ENCODE data around the gene WASHC4. TPM values are rescaled to one million over a fixed set of nuclear protein-coding genes. Genes with fewer than 3 reads are reported as not detected.

Gene WASHC4
- total RNA-seq, 1 experiment from 2014 or later, result 46.9 TPM

DNA sequence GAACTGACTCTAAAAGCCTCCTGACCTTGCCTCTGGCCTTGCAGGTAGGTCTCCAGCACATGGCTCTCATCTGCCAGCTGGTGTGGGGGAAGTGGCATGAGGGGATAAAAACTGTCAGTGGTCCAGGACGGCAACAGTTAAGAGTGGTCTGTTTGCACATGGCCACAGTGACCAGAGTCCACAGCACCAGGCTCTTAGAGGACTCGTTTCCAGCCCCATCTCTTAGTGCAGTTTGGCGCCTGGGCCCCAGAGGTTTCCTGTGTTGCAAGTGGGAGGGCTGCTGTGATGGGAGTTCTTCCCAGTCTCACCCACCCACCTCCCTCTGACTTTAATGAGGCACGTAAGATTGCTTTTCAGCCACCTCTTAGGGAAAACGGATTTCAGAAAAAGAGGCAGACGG lies 91.4 kb downstream of the WASHC4 start:
- no peaks in the 10 kb centered on the region for H3K79me2 ChIP-seq (ENCODE audit: low read length)
- H3K9me2 ChIP-seq (replicated peaks; ENCODE audit: low read length), result no peaks in the 10 kb centered on the region
- H2AFZ ChIP-seq (ENCODE audit: low read length), result no peak overlapping the region
- POLR2A ChIA-PET (ENCODE audit: unreplicated experiment), result no interaction called here
- no TSS peak for BruUV-seq (replicated peaks)
- H3K9me3 ChIP-seq (ENCODE audit: low read length), result no peaks in the 10 kb centered on the region
- H3F3A ChIP-seq (ENCODE audit: low read length, unreplicated experiment), result no peaks in the 10 kb centered on the region
- no peaks in the 10 kb centered on the region for H4K20me1 ChIP-seq (ENCODE audit: low read length)
- H3K27me3 ChIP-seq (ENCODE audit: low read length), result no peaks in the 10 kb centered on the region
- TF ChIP-seq, protein P1, sequence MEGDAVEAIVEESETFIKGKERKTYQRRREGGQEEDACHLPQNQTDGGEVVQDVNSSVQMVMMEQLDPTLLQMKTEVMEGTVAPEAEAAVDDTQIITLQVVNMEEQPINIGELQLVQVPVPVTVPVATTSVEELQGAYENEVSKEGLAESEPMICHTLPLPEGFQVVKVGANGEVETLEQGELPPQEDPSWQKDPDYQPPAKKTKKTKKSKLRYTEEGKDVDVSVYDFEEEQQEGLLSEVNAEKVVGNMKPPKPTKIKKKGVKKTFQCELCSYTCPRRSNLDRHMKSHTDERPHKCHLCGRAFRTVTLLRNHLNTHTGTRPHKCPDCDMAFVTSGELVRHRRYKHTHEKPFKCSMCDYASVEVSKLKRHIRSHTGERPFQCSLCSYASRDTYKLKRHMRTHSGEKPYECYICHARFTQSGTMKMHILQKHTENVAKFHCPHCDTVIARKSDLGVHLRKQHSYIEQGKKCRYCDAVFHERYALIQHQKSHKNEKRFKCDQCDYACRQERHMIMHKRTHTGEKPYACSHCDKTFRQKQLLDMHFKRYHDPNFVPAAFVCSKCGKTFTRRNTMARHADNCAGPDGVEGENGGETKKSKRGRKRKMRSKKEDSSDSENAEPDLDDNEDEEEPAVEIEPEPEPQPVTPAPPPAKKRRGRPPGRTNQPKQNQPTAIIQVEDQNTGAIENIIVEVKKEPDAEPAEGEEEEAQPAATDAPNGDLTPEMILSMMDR (conservative IDR thresholded peaks at IDR 0.05; ENCODE audit: low read depth, low read length), result no peak
- no peak for TF ChIP-seq EZH2 (IDR thresholded peaks at IDR 0.05; ENCODE audit: low read length, unreplicated experiment)
- TF ChIP-seq EZH2phosphoT487 (IDR thresholded peaks at IDR 0.05; ENCODE audit: borderline replicate concordance, low read length), result no peak
- H3K36me3 ChIP-seq (ENCODE audit: low read depth, low read length), result peaks cover 33% of the 10 kb centered on the region
- no peak overlapping the region for H3K27ac ChIP-seq (ENCODE audit: low read length)
- H3K4me1 ChIP-seq (ENCODE audit: insufficient read depth, low read length), result no peaks in the 10 kb centered on the region
- no peak overlapping the region for H3K9ac ChIP-seq (ENCODE audit: low read length)
- no peak overlapping the region for H3K4me2 ChIP-seq (ENCODE audit: low read length)
- CTCF ChIA-PET, result no interaction called here
- no peak overlapping the region for H3K4me3 ChIP-seq (ENCODE audit: low read length)
- intact Hi-C loops (cut with micrococcal nuclease), result no loop called here
- DNase-seq, result no peak
- ATAC-seq, result no peak

DNA sequence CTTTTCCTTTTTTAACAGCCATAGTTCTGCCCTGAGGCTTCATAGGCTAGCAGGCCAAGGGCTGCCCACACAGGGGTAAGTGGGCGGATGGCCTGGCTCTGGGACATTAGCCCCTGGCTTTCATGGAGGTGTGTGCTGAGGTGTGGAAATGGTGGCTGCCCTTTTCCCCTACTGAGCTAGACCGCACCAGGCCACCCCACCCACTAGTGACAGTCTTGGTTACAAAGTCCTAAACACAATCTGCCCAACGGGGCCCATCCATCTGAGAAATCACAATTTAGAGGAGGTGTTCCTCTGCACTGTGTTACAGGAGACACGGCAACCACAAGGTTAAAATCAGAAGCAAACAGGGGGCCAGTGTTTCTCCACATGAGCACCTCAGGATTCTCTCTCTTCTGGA lies 92.9 kb downstream of the WASHC4 start:
- ATAC-seq, result no peak
- H3K4me2 ChIP-seq (ENCODE audit: low read length), result no peak overlapping the region

DNA sequence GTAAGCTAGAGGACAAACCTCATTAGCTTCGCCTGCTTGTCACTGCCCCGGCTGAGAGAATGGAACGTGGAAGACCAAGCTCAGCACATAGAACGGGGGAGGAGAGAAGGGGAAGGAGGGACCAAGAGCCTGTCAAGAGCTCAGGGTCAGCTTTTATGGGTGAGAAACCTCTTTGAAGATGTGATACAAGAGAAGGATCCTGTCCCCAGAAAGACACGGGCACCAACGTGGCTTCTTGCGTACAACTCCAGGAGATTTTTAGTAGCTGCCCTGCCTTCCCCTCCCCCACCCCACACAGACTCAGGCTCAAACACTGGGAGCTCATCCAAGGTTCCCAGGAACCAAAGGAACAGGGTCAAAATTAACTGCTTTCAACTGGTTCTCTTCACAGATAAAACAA lies 93.8 kb downstream of the WASHC4 start:
- no peaks in the 10 kb centered on the region for H3K79me2 ChIP-seq (ENCODE audit: low read length)
- H3K36me3 ChIP-seq (ENCODE audit: low read depth, low read length), result peaks cover 40% of the 10 kb centered on the region
- BruUV-seq (replicated peaks), result no TSS peak
- no peak overlapping the region for H2AFZ ChIP-seq (ENCODE audit: low read length)
- no peak for DNase-seq
- TF ChIP-seq EZH2 (IDR thresholded peaks at IDR 0.05; ENCODE audit: low read length, unreplicated experiment), result no peak
- no peak for TF ChIP-seq EZH2phosphoT487 (IDR thresholded peaks at IDR 0.05; ENCODE audit: borderline replicate concordance, low read length)
- TF ChIP-seq, protein P1 (conservative IDR thresholded peaks at IDR 0.05; ENCODE audit: low read depth, low read length), result no peak
- H3K27me3 ChIP-seq (ENCODE audit: low read length), result no peaks in the 10 kb centered on the region
- intact Hi-C loops (cut with micrococcal nuclease), result no loop called here
- no peak overlapping the region for H3K27ac ChIP-seq (ENCODE audit: low read length)
- H3K4me2 ChIP-seq (ENCODE audit: low read length), result no peak overlapping the region
- no peak for ATAC-seq
- H4K20me1 ChIP-seq (ENCODE audit: low read length), result no peaks in the 10 kb centered on the region
- H3K9me3 ChIP-seq (ENCODE audit: low read length), result no peaks in the 10 kb centered on the region
- no peaks in the 10 kb centered on the region for H3F3A ChIP-seq (ENCODE audit: low read length, unreplicated experiment)
- H3K9ac ChIP-seq (ENCODE audit: low read length), result no peak overlapping the region
- no peaks in the 10 kb centered on the region for H3K9me2 ChIP-seq (replicated peaks; ENCODE audit: low read length)
- CTCF ChIA-PET, result no interaction called here
- POLR2A ChIA-PET (ENCODE audit: unreplicated experiment), result no interaction called here
- peaks cover 15% of the 10 kb centered on the region for H3K4me1 ChIP-seq (ENCODE audit: insufficient read depth, low read length)
- H3K4me3 ChIP-seq (ENCODE audit: low read length), result no peak overlapping the region

More for the DNA sequence above, 92.9 kb downstream of the WASHC4 start:
- Histone ChIP-seq H3F3A (ENCODE audit: low read length, unreplicated experiment) (no peaks in the 10 kb centered on the region), H3K4me1 (ENCODE audit: insufficient read depth, low read length) (peaks cover 8% of the 10 kb centered on the region), H4K20me1 (ENCODE audit: low read length) (no peaks in the 10 kb centered on the region), H3K27me3 (ENCODE audit: low read length) (no peaks in the 10 kb centered on the region), H3K9me3 (ENCODE audit: low read length) (no peaks in the 10 kb centered on the region), H3K79me2 (ENCODE audit: low read length) (no peaks in the 10 kb centered on the region), H3K36me3 (ENCODE audit: low read depth, low read length) (peaks cover 31% of the 10 kb centered on the region), H3K9ac (ENCODE audit: low read length) (no peak overlapping the region), H2AFZ (ENCODE audit: low read length) (no peak overlapping the region), H3K9me2 (replicated peaks; ENCODE audit: low read length) (no peaks in the 10 kb centered on the region), H3K4me3 (ENCODE audit: low read length) (no peak overlapping the region), H3K27ac (ENCODE audit: low read length) (no peak overlapping the region)
- ChIA-PET POLR2A (ENCODE audit: unreplicated experiment) (no interaction called here), CTCF (no interaction called here)
- intact Hi-C loops (cut with micrococcal nuclease), result no loop called here
- DNase-seq, result no peak
- TF ChIP-seq EZH2 (IDR thresholded peaks at IDR 0.05; ENCODE audit: low read length, unreplicated experiment) (no peak), EZH2phosphoT487 (IDR thresholded peaks at IDR 0.05; ENCODE audit: borderline replicate concordance, low read length) (no peak)
- TF ChIP-seq, protein P1 (conservative IDR thresholded peaks at IDR 0.05; ENCODE audit: low read depth, low read length), result no peak
- BruUV-seq (replicated peaks), result no TSS peak
